NK-92 treated with Interleukin-12 subunit alpha and Interleukin-12 subunit beta, amount 100 ng/mL, for 24 hours (cell line): ENCODE measurements around the gene ABCD3.
"Not testable (repeated sequence)": the region's sequence is repeated elsewhere in the genome, so short reads cannot be mapped to it uniquely, and the experiment has no call there.

ENCODE experiments used
- DNase-seq: peaks from one replicate; lab custom pipeline; 2025; lab: John Stamatoyannopoulos, UW

ABCD3 gene

GRCh38 chr1:94550800-94551241 lies 132.6 kb downstream of the ABCD3 start:
- DNase-seq: no peak

DNA sequence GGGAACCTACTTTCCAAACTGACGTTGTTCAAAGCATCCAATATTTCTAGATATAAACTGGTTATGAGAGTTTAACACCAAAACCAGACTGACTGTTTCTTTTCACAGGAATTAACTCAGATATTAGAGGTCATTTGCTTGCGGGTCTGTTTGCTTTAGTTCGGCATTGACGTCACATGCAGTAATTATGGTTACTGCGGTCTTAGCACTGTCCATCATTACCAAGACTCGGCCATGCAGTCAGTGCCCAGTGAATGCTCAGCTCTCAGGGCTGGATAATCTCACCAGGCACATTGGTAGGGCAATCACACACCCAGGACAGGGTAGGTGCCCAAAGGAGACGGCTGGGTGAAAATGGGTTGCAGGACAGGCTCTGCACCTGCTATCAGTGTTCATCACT lies 133.3 kb downstream of the ABCD3 start:
- no peak for DNase-seq

DNA sequence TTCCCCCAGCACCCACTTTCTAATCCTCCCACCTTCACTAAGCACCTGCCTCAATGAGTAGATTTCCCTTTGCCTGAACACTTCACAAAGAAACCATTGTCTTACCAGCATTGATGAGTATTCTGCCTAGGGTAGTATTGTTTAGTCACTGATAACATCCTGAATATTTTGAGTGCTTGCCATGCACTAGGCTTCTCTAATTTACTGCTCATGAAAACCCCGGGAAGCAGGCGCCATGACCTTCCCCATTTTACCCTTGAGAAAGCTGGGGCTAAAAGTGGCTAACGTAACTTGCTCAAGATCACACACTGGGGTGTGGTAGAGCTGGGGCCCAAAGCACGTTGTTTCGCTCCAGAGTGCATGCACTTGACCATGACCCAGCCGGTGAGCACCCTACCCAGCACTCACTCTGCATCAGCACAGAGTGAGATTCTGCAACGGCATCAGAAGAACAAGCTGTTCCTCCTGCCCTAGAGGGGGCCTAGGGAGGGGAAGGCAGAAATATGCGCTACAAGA lies 133.9 kb downstream of the ABCD3 start:
- DNase-seq: no peak

DNA sequence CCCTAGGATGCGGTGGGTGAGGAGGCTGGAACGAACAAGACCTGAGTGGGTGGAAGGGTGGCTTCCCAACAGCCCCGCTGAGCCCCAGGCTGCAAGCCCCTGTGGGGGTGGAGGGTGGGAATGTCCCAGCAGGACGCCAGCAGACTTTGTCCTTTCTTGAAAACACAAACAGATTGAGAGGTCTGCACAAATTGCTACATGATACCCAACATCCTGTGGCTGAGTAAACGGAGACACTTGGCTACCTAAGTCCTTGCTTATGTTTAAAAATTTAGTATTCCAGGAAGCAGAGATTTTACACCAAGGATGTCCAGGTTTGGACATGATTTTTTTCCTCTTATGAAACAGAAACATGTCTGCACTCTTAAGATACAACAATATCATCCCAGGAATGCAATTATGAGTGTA lies 135.1 kb downstream of the ABCD3 start:
- DNase-seq: no peak

- no peak for DNase-seq
Measured at GRCh38 chr1:94553931-94554330, 135.7 kb downstream of the ABCD3 start.

GRCh38 chr1:94554580-94554979 lies 136.4 kb downstream of the ABCD3 start:
- DNase-seq: no peak

DNA sequence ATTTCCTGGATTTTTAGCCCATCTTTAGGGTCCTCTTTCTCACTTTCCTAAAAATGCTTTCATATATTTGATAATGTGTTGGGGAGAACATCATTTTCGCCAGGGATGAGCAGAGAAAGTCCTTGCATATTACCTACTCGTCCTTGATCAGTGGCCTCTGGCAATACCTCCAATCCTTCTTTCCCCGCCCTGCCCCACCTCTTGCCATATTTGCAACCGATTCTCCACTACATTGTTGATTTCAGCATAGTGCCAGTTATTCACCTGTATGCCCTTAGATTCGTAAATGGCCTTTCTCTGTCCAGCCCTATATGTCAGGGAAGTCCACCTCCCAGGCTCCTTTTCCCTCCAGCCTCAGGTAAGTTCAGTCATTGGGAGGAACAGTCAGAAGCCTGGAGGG lies 136.9 kb downstream of the ABCD3 start:
- no peak for DNase-seq

- DNase-seq: no peak
Measured at GRCh38 chr1:94559921-94560320, 141.7 kb downstream of the ABCD3 start.

DNA sequence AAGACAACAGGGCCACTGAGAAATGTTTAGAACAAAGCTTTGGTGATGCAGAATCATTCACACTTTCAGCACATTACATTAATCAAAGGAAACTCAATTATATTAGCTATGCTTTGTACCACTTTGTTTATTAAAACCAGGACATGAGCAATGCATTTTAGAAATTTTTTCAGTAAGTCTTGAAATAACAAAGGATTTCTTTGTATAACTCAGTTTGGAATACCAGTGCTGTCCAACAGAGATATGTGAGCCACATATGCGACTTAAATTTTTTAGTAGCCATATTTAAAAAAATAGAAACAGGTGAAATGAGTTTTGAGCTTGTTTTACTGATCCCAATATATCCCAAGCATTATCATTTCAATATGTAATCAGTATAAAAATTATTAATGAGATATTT lies 142.1 kb downstream of the ABCD3 start:
- DNase-seq: no peak

- DNase-seq: no peak
Measured at GRCh38 chr1:94562519-94563260, 144.5 kb downstream of the ABCD3 start.

DNA sequence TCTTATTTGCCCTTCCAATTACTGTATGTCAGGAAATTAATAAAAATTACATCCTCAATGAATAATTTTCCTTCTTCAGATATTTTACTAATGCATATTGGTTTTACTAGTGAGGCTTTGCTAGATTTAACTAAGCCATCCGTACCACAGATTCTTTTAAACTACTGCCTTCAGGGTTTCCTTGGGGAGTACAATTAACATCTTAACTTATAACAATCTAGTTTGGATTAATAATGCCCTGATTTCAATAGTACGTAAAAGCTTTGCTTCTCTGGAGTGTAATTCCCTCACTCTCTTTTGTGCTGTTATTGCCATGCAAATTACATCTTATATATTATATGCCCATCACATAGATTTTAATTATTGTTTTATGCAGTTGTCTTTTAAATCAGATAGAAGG lies 147.7 kb downstream of the ABCD3 start:
- no peak for DNase-seq

DNA sequence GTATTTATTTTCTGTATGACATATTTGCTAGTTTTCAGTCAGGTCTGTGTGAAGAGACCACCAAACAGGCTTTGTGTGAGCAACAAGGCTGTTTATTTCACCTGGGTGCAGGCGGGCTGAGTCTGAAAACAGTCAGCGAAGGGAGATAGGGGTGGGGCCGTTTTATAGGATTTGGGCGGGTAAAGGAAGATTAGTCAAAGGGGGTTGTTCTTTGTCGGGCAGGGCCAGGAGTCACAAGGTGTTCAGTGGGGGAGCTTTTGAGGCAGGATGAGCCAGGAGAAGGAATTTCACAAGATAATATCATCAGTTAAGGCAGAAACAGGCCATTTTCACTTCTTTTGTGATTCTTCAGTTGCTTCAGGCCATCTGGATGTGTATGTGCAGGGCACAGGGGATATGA lies 148.2 kb downstream of the ABCD3 start:
- DNase-seq: not testable (repeated sequence)

DNA sequence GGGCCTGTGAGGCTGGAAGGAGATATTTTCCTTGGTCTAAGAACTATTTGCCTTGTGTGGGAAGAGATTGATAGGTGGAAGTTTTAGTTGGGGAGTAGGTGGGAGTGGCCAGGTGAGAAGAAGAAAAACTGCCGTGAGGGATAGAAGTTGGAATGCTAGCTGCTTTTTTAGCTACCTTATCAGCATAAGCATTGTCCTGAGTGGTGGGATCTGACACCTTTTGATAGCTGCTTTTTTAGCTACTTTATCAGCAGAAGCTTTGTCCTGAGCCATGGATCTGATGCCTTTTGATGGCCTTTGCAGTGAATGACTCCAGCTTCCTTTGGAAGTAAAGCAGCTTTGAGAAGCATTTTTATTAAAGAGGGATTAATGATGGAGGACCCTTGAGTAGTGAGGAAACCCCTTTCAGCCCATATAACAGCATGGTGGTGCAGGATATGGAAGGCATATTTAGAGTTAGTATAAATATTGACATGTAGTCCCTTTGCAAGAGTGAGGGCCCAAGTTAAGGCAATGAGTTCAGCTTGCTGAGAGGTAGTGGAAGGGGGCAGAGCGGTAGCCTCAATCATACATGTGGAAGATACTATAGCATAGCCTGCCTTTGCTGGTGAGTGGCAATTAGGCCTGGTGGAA lies 149.9 kb downstream of the ABCD3 start:
- DNase-seq: not testable (repeated sequence)
